HG02798 (cell line): Measurements from ENCODE around the gene ZSWIM3.

Experiments used
- ATAC-seq: cut with Tn5 transposase; IDR thresholded peaks from one replicate; pipeline ENCODE4 v1.9.1; 2021; ENCODE audit warnings: mild to moderate bottlenecking; ENCODE audit not compliant: unreplicated experiment, poor library complexity

ZSWIM3 gene

GRCh38 chr20:45832619-45833018 is 24.8 kb upstream of the ZSWIM3 start:
- ATAC-seq: no peak

GRCh38 chr20:45833030-45833882 is 24.2 kb upstream of the ZSWIM3 start, which contains the start of gene SNX21:
Gene SNX21 (plus strand): TSS chr20:45833799. CDS start chr20:45833920, 121 bp downstream.
- ATAC-seq: peak; percentile 33

GRCh38 chr20:45833883-45834796 is 23.3 kb upstream of the ZSWIM3 start:
- peak; percentile 50 for ATAC-seq

GRCh38 chr20:45834797-45835161 is 22.6 kb upstream of the ZSWIM3 start:
- ATAC-seq: no peak

GRCh38 chr20:45835329-45835765 is 22.1 kb upstream of the ZSWIM3 start:
- ATAC-seq: no peak

- no peak for ATAC-seq
Observed at GRCh38 chr20:45835825-45836224, 21.6 kb upstream of the ZSWIM3 start.

GRCh38 chr20:45836841-45837240 is 20.6 kb upstream of the ZSWIM3 start:
- ATAC-seq: no peak

GRCh38 chr20:45840700-45841198 is 16.7 kb upstream of the ZSWIM3 start:
- no peak for ATAC-seq

- no peak for ATAC-seq
Observed at GRCh38 chr20:45841407-45842129, 15.8 kb upstream of the ZSWIM3 start.

- ATAC-seq: no peak
Observed at GRCh38 chr20:45842169-45842812, 15.1 kb upstream of the ZSWIM3 start.

GRCh38 chr20:45843506-45843905 is 13.9 kb upstream of the ZSWIM3 start:
- no peak for ATAC-seq

GRCh38 chr20:45845452-45845851 is 12.0 kb upstream of the ZSWIM3 start:
- ATAC-seq: no peak

- ATAC-seq: no peak
Observed at GRCh38 chr20:45848421-45848820, 9.0 kb upstream of the ZSWIM3 start.

- no peak for ATAC-seq
Observed at GRCh38 chr20:45848969-45849582, 8.3 kb upstream of the ZSWIM3 start.

GRCh38 chr20:45850238-45850637 is 7.2 kb upstream of the ZSWIM3 start:
- no peak for ATAC-seq

- no peak for ATAC-seq
Observed at GRCh38 chr20:45850926-45851325, 6.5 kb upstream of the ZSWIM3 start.

- no peak for ATAC-seq
Observed at GRCh38 chr20:45851501-45851900, 5.9 kb upstream of the ZSWIM3 start.

- ATAC-seq: no peak
Observed at GRCh38 chr20:45852326-45852725, 5.1 kb upstream of the ZSWIM3 start.

GRCh38 chr20:45853484-45853883 is 3.9 kb upstream of the ZSWIM3 start:
- ATAC-seq: no peak
